Measurements from ENCODE around the gene OR2C3. TPM values are rescaled to one million over a fixed set of nuclear protein-coding genes. Genes with fewer than 3 reads are reported as not detected.

OR2C3 gene
- total and polyA plus RNA-seq, 2 of the 8 experiments (the other 6 are each of a cell fraction or from before 2014, with no cell fraction given), result not detected

DNA sequence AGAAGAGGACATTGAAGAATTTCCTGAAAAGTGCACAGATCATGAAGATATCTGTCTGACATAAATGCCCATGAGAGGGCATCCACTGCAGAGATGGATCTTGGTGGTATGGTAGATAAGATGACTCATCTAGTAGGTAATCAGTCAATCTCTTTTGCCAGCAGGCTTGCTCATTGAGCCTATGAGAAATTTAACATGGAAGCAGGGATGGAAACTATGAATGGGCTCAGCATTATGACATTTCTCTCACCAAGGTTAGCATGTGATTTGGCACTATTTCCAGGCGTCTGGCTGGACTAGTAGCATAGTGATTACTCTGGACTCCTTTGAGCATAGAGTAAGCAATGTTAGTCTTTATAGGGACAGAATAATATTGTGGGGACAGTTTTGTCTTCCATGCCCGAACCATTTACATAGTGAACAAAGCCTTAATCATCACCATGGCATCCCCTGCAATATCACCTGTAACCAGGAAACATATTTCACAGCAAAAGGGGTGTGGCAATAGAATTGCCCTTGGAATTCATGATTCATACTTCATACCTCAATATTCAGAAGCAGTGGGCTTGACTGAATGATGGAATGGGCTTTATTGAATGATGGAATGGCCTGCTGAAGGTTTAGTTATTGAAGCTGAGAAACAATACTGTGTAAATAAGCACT, 7.3 kb downstream of the OR2C3 start:
- no peak for FAIRE-seq
- no peak overlapping the region for H3K4me2 ChIP-seq (ENCODE audit: insufficient read depth in 1 of 2, low read depth in 2 of 2, low read length in 2 of 2)
- POLR2A ChIA-PET (ENCODE audit: partially characterized antibody), result no interaction called here

More for the DNA sequence above, 7.3 kb downstream of the OR2C3 start:
- Histone ChIP-seq H2BK15ac (ENCODE audit: low read length) (no peak overlapping the region), H3K23ac (ENCODE audit: insufficient read length) (no peak overlapping the region), H3K36me3 (ENCODE audit: control insufficient read depth in 2 of 4, insufficient read depth in 4 of 4, low read length in 3 of 4) (no peaks in the 10 kb centered on the region), H3K4me1 (replicated peaks in 1 of 4; ENCODE audit: control insufficient read depth in 3 of 4, insufficient read depth in 4 of 4, low read length in 3 of 4) (no peaks in the 10 kb centered on the region), H3K9me3 (ENCODE audit: insufficient read depth in 2 of 2, low read depth in 1 of 2, low read length in 1 of 2) (peaks cover 21 to 44% of the 10 kb centered on the region in 2 experiments), H4K8ac (ENCODE audit: extremely low read depth, insufficient read depth, low read length) (no peak overlapping the region), H3K9ac (replicated peaks in 1 of 4; ENCODE audit: extremely low read depth in 1 of 4, low read depth in 3 of 4, low read length in 3 of 4) (no peak overlapping the region), H4K5ac (ENCODE audit: insufficient read length, low read depth, low read length) (no peak overlapping the region), H3K4me3 (ENCODE audit: extremely low read depth in 1 of 4, insufficient read depth in 2 of 4, low read depth in 3 of 4, low read length in 4 of 4) (no peak overlapping the region), H2BK20ac (ENCODE audit: low read length) (no peak overlapping the region), H3K56ac (replicated peaks; ENCODE audit: insufficient read length, low read depth, low read length) (no peak overlapping the region), H2BK120ac (replicated peaks; ENCODE audit: low read depth, low read length) (no peak overlapping the region), H3K18ac (ENCODE audit: extremely low read depth, low read length) (no peak overlapping the region), H4K20me1 (replicated peaks in 1 of 2; ENCODE audit: control insufficient read depth in 1 of 2, insufficient read depth in 2 of 2, low read length in 2 of 2) (no peaks in the 10 kb centered on the region), H3K79me2 (ENCODE audit: control insufficient read depth in 1 of 2, insufficient read depth in 2 of 2, low read length in 2 of 2) (no peaks in the 10 kb centered on the region), H3K27ac (ENCODE audit: low read depth, low read length) (no peak overlapping the region), H3K4ac (replicated peaks; ENCODE audit: insufficient read length, low read depth, low read length) (no peak overlapping the region), H3K14ac (ENCODE audit: insufficient read length) (no peak overlapping the region), H3K27me3 (replicated peaks in 1 of 4; ENCODE audit: control insufficient read depth in 3 of 4, extremely low read depth in 1 of 4, insufficient read depth in 3 of 4, low read length in 3 of 4) (no peaks in the 10 kb centered on the region), H2BK12ac (ENCODE audit: low read depth, low read length) (no peak overlapping the region), H2AFZ (ENCODE audit: low read length) (no peak overlapping the region), H4K91ac (replicated peaks; ENCODE audit: insufficient read length, low read length) (no peak overlapping the region), H3K79me1 (ENCODE audit: low read depth, low read length) (no peaks in the 10 kb centered on the region), H3K23me2 (ENCODE audit: low read depth, low read length) (no peaks in the 10 kb centered on the region), H2BK5ac (ENCODE audit: low read depth, low read length) (no peak overlapping the region), H2AK5ac (ENCODE audit: low read depth, low read length) (no peak overlapping the region)
- TF ChIP-seq NRF1 (IDR thresholded peaks at IDR 0.05; ENCODE audit: low read depth, low read length), result no peak
- no peak for TF ChIP-seq POLR2AphosphoS5 (IDR thresholded peaks at IDR 0.05; ENCODE audit: low read depth, low read length)
- TF ChIP-seq, protein P1, sequence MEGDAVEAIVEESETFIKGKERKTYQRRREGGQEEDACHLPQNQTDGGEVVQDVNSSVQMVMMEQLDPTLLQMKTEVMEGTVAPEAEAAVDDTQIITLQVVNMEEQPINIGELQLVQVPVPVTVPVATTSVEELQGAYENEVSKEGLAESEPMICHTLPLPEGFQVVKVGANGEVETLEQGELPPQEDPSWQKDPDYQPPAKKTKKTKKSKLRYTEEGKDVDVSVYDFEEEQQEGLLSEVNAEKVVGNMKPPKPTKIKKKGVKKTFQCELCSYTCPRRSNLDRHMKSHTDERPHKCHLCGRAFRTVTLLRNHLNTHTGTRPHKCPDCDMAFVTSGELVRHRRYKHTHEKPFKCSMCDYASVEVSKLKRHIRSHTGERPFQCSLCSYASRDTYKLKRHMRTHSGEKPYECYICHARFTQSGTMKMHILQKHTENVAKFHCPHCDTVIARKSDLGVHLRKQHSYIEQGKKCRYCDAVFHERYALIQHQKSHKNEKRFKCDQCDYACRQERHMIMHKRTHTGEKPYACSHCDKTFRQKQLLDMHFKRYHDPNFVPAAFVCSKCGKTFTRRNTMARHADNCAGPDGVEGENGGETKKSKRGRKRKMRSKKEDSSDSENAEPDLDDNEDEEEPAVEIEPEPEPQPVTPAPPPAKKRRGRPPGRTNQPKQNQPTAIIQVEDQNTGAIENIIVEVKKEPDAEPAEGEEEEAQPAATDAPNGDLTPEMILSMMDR (IDR thresholded peaks at IDR 0.05; ENCODE audit: control extremely low read depth in 1 of 3, insufficient read depth in 1 of 3, low read depth in 1 of 3, low read length in 3 of 3), result no peak
- TF ChIP-seq POU5F1 (IDR thresholded peaks at IDR 0.05; ENCODE audit: low read depth, low read length), result no peak
- no peak for TF ChIP-seq JUND (IDR thresholded peaks at IDR 0.05; ENCODE audit: low read length)
- TF ChIP-seq NANOG (IDR thresholded peaks at IDR 0.05; ENCODE audit: insufficient read depth, low read depth, low read length, poor library complexity, severe bottlenecking), result no peak
- TF ChIP-seq BACH1 (IDR thresholded peaks at IDR 0.05; ENCODE audit: low read length), result no peak
- CTCF ChIA-PET (ENCODE audit: partially characterized antibody), result no interaction called here
- WGBS, 2 experiments (ENCODE audit: extremely low coverage in 1 of 2, insufficient coverage in 1 of 2, insufficient read length in 1 of 2, insufficient replicate concordance in 2 of 2, low coverage in 1 of 2, low lambda C conversion rate in 2 of 2, missing lambda C conversion rate in 1 of 2), result 78% methylated on average over 2 of the region's 2 CpGs; no CpG with 5 or more reads in 1 of the 2 experiments
- no peak for DNase-seq (ENCODE audit: low read depth in 1 of 2, low spot score in 2 of 2)

All from H1 (cell line).